ENCODE data around the gene NFATC3.
"Not testable (repeated sequence)": the region's sequence is repeated elsewhere in the genome, so short reads cannot be mapped to it uniquely, and the experiment has no call there.

The NFATC3 gene

DNA sequence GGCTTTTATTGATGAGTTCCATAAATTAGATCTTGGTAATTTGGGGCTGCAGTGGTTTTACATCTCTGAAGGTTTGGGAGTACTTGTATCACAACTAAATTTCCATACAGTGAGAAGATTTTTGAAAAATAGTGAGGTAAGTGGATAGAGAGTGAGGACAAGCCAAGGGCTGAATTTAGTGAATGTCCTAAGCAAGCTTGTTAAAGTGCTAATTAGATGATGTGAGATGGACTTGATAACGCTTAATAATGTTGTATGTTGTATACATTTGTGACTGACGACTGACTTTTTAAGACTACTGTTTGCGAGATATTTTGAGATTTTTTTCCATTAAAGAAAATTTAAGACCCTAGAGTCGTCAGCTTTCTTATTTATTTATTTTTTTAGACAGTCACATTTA, 3.9 kb downstream of the NFATC3 start:
- H3K36me3 ChIP-seq (ENCODE audit: insufficient read depth, low read length): no peaks in the 10 kb centered on the region
- H3K9me3 ChIP-seq (ENCODE audit: control insufficient read depth, insufficient read depth, low read length): no peaks in the 10 kb centered on the region
- H3K4me1 ChIP-seq (ENCODE audit: insufficient read depth, low read length): peaks cover 6% of the 10 kb centered on the region
- no peak overlapping the region for H3K9ac ChIP-seq (ENCODE audit: low read depth, low read length)

DNA sequence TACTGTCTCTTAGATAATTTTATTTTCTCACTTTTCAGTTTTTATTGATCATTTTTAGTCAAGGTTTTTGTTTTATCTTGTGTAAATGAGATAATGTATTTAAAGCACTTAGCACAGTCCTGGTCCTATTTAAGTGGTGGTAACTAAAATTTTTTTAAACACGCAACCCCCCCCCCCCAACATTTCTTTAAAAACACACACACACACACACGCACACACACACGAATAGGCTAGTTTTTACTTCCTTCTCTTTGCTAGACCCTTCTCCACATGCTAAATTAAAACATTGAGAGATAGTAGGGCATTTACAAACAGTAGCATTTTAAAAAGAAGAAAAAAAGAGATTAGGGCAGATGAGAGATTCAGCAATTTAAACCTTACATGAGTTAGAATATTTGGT, 5.0 kb downstream of the NFATC3 start:
- H3K36me3 ChIP-seq (ENCODE audit: insufficient read depth, low read length): no peaks in the 10 kb centered on the region
- H3K9me3 ChIP-seq (ENCODE audit: control insufficient read depth, insufficient read depth, low read length): no peaks in the 10 kb centered on the region
- peaks cover 13% of the 10 kb centered on the region for H3K4me1 ChIP-seq (ENCODE audit: insufficient read depth, low read length)
- H3K9ac ChIP-seq (ENCODE audit: low read depth, low read length): no peak overlapping the region

- H3K9me3 ChIP-seq (ENCODE audit: control insufficient read depth, insufficient read depth, low read length): no peaks in the 10 kb centered on the region
- no peak overlapping the region for H3K9ac ChIP-seq (ENCODE audit: low read depth, low read length)
- no peaks in the 10 kb centered on the region for H3K36me3 ChIP-seq (ENCODE audit: insufficient read depth, low read length)
- H3K4me1 ChIP-seq (ENCODE audit: insufficient read depth, low read length): peaks cover 17% of the 10 kb centered on the region
These were observed 5.4 kb downstream of the NFATC3 start for GRCh38 chr16:68090533-68090932.

- no peaks in the 10 kb centered on the region for H3K36me3 ChIP-seq (ENCODE audit: insufficient read depth, low read length)
- H3K4me1 ChIP-seq (ENCODE audit: insufficient read depth, low read length): peaks cover 19% of the 10 kb centered on the region
- no peaks in the 10 kb centered on the region for H3K9me3 ChIP-seq (ENCODE audit: control insufficient read depth, insufficient read depth, low read length)
- no peak overlapping the region for H3K9ac ChIP-seq (ENCODE audit: low read depth, low read length)
These were observed 6.5 kb downstream of the NFATC3 start for GRCh38 chr16:68091380-68092261.

- peaks cover 19% of the 10 kb centered on the region for H3K4me1 ChIP-seq (ENCODE audit: insufficient read depth, low read length)
- not testable (repeated sequence) for H3K9ac ChIP-seq (ENCODE audit: low read depth, low read length); H3K36me3 ChIP-seq (ENCODE audit: insufficient read depth, low read length); H3K9me3 ChIP-seq (ENCODE audit: control insufficient read depth, insufficient read depth, low read length)
These were observed 7.1 kb downstream of the NFATC3 start for GRCh38 chr16:68092275-68092674.

- Histone ChIP-seq H3K4me1 (ENCODE audit: insufficient read depth, low read length) (peaks cover 19% of the 10 kb centered on the region), H3K9me3 (ENCODE audit: control insufficient read depth, insufficient read depth, low read length) (no peaks in the 10 kb centered on the region), H3K36me3 (ENCODE audit: insufficient read depth, low read length) (no peaks in the 10 kb centered on the region), H3K9ac (ENCODE audit: low read depth, low read length) (no peak overlapping the region)
These were observed 8.8 kb downstream of the NFATC3 start for GRCh38 chr16:68093816-68094613.

GRCh38 chr16:68094614-68094934, 9.4 kb downstream of the NFATC3 start:
- no peaks in the 10 kb centered on the region for H3K36me3 ChIP-seq (ENCODE audit: insufficient read depth, low read length)
- no peaks in the 10 kb centered on the region for H3K9me3 ChIP-seq (ENCODE audit: control insufficient read depth, insufficient read depth, low read length)
- no peak overlapping the region for H3K9ac ChIP-seq (ENCODE audit: low read depth, low read length)
- peaks cover 19% of the 10 kb centered on the region for H3K4me1 ChIP-seq (ENCODE audit: insufficient read depth, low read length)

DNA sequence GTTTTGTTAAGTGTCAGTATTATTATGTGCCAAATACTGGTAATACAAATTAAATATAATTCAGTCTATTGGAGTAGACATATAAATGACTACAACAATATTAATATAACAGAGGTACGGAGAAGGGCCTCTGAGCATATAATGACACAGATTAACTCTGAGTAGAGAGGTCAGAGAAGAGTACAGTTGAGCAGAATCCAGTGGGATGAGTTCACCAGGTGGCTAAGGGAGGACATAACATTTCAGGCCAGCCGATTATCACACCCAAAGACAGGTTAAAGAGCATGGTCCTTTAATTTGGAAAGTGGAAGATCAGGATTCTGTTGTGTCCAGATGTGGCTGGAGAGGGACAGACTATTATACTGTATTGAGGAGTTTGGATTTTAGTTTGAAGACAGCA, 11.3 kb downstream of the NFATC3 start:
- Histone ChIP-seq H3K36me3 (ENCODE audit: insufficient read depth, low read length) (no peaks in the 10 kb centered on the region), H3K9ac (ENCODE audit: low read depth, low read length) (no peak overlapping the region), H3K9me3 (ENCODE audit: control insufficient read depth, insufficient read depth, low read length) (no peaks in the 10 kb centered on the region), H3K4me1 (ENCODE audit: insufficient read depth, low read length) (peaks cover 19% of the 10 kb centered on the region)

GRCh38 chr16:68097088-68097487, 11.9 kb downstream of the NFATC3 start:
- H3K4me1 ChIP-seq (ENCODE audit: insufficient read depth, low read length): peaks cover 14% of the 10 kb centered on the region
- H3K9ac ChIP-seq (ENCODE audit: low read depth, low read length): no peak overlapping the region
- H3K36me3 ChIP-seq (ENCODE audit: insufficient read depth, low read length): no peaks in the 10 kb centered on the region
- no peaks in the 10 kb centered on the region for H3K9me3 ChIP-seq (ENCODE audit: control insufficient read depth, insufficient read depth, low read length)

DNA sequence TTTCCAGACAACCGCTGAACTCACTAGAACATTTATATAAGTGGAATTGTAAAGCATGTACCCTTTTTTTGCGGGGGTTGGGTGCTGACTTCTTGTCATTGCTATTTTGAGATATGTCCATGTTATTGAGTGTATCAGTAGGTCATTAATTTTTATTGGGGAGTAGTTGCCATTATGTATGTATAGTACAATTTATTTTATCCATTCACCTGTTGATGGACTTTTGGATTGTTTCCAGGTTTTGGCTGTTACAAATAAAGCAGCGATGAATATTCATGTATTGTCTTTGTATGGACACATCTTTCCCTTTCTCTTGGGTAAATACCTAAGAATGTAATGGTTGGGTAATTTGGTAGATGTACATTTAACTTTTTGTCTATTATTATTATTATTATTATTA, 12.7 kb downstream of the NFATC3 start:
- Histone ChIP-seq H3K36me3 (ENCODE audit: insufficient read depth, low read length) (no peaks in the 10 kb centered on the region), H3K4me1 (ENCODE audit: insufficient read depth, low read length) (peaks cover 14% of the 10 kb centered on the region), H3K9ac (ENCODE audit: low read depth, low read length) (no peak overlapping the region), H3K9me3 (ENCODE audit: control insufficient read depth, insufficient read depth, low read length) (no peaks in the 10 kb centered on the region)

GRCh38 chr16:68100488-68100887, 15.3 kb downstream of the NFATC3 start:
- no peaks in the 10 kb centered on the region for H3K9me3 ChIP-seq (ENCODE audit: control insufficient read depth, insufficient read depth, low read length)
- H3K4me1 ChIP-seq (ENCODE audit: insufficient read depth, low read length): peaks cover 3% of the 10 kb centered on the region; the same call in 1 of the 2 replicates
- H3K9ac ChIP-seq (ENCODE audit: low read depth, low read length): no peak overlapping the region
- no peaks in the 10 kb centered on the region for H3K36me3 ChIP-seq (ENCODE audit: insufficient read depth, low read length)

GRCh38 chr16:68105611-68106010, 20.4 kb downstream of the NFATC3 start:
- no peaks in the 10 kb centered on the region for H3K36me3 ChIP-seq (ENCODE audit: insufficient read depth, low read length)

GRCh38 chr16:68107230-68107928, 22.2 kb downstream of the NFATC3 start:
- H3K9me3 ChIP-seq (ENCODE audit: control insufficient read depth, insufficient read depth, low read length): peaks cover 14% of the 10 kb centered on the region
- H3K4me1 ChIP-seq (ENCODE audit: insufficient read depth, low read length); H3K36me3 ChIP-seq (ENCODE audit: insufficient read depth, low read length); H3K9ac ChIP-seq (ENCODE audit: low read depth, low read length): not testable (repeated sequence)

More at GRCh38 chr16:68105611-68106010, 20.4 kb downstream of the NFATC3 start:
- Histone ChIP-seq H3K9ac (ENCODE audit: low read depth, low read length) (no peak overlapping the region), H3K4me1 (ENCODE audit: insufficient read depth, low read length) (no peaks in the 10 kb centered on the region), H3K9me3 (ENCODE audit: control insufficient read depth, insufficient read depth, low read length) (peaks cover 7% of the 10 kb centered on the region)

GRCh38 chr16:68109156-68109555, 24.0 kb downstream of the NFATC3 start:
- H3K9me3 ChIP-seq (ENCODE audit: control insufficient read depth, insufficient read depth, low read length): peaks cover 14% of the 10 kb centered on the region
- not testable (repeated sequence) for H3K9ac ChIP-seq (ENCODE audit: low read depth, low read length); H3K36me3 ChIP-seq (ENCODE audit: insufficient read depth, low read length); H3K4me1 ChIP-seq (ENCODE audit: insufficient read depth, low read length)

All from ES-I3 (cell line).